ENCODE data around the gene VPS13C.

The VPS13C gene

GRCh38 chr15:62060113-62060895 is at the start of gene VPS13C:
Gene VPS13C, minus strand, starts transcription at chr15:62060447. Its CDS starts 73 bp downstream, at chr15:62060374.
- peak; percentile 90 to 97 for DNase-seq

DNA sequence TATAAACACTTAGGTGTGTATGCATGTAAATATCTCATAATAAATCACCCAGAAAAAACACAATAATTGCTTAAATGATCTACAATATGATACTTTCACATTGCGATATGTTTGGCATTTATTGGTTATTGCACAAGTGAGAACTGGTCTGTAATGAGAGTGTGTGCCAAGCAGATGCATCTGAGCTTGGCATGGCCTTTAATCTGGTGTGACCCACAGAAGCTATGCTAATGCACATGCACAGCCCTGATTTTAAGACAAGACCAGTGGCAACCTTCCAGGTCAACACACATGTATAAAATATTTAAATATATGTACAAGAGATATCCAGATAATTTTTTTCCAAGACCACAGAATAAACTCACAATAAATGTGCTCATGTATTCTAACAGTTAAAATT is 49.2 kb upstream of the VPS13C start:
- DNase-seq, result no peak

GRCh38 chr15:62108411-62108810 is 48.2 kb upstream of the VPS13C start:
- no peak for DNase-seq

DNA sequence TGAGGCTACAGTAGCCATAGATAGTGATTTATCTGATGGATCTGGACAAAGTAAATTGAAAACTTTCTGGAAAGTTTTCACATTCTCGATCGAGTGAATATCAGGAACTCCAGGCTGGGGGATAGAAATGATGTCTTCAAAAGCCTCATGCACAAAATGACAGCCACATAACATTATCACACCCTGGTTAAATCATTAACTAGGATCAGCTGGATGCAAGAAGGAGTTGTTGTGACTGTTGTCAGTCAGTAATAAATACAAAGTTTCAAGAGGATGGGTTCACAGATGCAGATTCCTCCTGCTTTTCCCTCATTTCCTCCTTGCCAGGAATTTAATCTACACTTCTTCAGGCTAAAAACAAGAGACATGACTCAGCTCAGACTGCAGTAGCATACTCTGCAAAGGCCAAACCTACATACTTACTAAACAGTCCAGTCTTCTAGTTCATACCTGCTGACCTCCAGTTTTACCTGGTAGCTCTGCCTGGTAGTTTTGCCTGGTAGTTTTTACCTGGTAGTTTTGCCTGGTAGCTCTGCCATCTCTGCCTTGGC is 47.4 kb upstream of the VPS13C start:
- DNase-seq, result no peak

DNA sequence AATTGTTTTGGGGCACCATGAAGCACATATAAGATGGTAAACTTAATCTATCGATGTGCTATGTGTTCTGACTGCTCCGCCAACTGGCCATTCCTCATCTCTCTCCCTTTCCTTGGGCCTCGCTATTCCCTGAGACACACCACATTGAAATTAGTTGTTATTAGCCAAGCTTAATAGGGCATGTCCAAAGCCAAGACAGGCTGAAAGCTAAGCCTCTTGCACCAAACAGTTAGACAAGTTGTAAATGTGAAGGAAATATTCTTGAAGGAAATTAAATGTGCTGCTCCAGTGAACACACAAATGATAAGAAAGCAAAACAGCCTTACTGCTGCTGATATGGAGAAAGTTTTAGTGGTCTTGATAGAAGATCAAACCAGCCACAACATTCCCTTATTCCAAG is 45.8 kb upstream of the VPS13C start:
- no peak for DNase-seq

DNA sequence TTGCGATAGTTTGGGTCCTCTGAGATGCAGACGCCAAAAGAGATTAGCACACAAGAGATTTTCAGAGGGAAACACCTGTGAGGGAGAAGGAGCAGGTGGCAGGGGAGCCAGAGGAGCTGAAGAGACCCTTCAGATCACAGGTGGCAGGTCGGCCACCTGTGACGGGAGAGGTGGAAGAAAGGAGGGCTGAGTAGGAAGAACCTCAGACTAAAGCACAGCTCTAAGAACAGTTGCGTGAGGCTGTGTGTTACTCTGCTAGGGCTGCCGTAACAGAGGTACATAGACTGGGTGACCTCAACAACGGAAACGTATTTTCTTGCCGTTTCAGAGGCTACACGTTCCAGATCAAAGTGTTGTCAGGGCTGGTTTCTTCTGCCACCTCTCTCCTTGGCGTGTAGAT is 45.0 kb upstream of the VPS13C start:
- DNase-seq, result no peak

GRCh38 chr15:62104846-62105245 is 44.6 kb upstream of the VPS13C start:
- DNase-seq, result no peak

DNA sequence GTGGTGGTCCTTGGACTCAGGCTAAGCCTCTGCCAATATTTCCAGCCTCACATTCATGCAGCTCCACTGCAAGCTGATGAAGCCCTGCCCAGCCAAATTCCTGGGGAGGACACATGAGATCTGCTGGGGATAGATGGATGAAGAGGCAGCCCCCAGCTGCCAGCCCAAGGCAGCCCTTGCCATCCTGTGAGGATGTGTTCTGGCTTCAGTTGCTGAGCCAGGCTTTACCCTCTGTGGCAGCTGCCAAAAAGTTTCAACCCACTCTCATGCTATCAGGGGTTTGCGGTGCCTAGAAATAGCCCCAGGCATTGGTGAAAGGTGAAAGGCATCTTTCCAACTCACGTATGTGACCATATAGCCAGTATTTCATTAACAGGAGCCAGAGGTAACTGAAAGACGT is 44.2 kb upstream of the VPS13C start:
- no peak for DNase-seq

GRCh38 chr15:62103431-62103830 is 43.2 kb upstream of the VPS13C start:
- no peak for DNase-seq

DNA sequence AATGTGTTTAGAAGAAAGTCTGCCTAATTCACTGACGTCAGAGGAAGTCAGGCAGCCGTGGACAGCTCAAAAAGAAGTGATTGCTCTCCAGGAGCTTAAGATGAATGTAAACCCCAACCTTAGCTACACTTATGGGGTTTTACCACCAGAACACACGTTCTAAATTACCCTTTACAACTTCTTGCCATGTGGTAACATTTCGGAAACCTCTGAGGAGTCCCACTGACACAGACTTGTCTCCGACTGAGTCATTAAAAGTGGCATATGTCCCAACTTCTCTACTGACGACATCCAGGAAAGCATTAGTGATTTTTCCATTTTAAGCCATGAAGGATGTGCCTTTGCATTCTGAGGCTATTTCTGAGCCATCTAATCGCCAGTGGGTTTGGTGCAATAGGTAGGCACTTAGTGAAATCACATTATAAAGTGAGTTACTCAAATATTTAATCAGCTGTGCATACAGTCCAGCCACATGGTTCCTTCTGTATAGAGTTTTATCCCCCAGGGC is 38.9 kb upstream of the VPS13C start:
- DNase-seq, result no peak

- DNase-seq, result no peak
Measured at GRCh38 chr15:62094388-62094787, 34.1 kb upstream of the VPS13C start.

GRCh38 chr15:62093809-62094208 is 33.6 kb upstream of the VPS13C start:
- DNase-seq, result no peak

DNA sequence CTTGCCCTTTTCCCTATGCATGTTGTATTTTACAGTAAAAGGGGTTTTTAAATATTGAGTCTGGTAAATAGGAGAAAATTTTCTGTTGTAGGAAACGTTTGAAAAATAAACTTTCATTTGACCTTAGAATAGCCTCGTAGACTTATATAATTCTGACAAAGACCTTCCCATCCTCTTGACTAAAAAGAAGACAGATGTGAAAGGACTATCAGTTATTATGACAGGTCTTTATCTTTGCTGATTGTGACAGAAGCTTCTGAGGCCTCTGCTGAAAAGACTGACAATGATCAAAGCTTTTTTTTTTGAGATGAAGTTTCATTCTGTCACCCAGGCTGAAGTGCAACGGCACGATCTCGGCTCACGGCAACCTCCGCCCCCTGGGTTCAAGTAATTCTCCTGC is 30.7 kb upstream of the VPS13C start:
- DNase-seq, result no peak

GRCh38 chr15:62089616-62090015 is 29.4 kb upstream of the VPS13C start:
- no peak for DNase-seq

DNA sequence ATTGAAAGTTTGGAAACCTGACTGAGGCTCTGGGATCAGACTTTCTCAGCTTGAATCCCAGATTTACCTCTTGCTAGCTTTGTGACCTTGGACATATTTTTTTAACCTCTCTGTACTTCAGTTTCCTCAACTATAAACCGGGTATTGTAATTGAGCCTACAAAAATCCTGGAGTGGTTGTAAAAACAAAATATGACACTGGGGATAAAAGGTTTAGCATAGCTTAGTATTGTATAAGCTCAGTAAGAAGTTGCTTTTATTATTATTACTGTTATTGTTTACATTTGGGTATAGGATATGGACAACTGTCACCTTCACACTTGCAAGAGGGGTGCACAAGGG is 28.1 kb upstream of the VPS13C start:
- DNase-seq, result no peak

DNA sequence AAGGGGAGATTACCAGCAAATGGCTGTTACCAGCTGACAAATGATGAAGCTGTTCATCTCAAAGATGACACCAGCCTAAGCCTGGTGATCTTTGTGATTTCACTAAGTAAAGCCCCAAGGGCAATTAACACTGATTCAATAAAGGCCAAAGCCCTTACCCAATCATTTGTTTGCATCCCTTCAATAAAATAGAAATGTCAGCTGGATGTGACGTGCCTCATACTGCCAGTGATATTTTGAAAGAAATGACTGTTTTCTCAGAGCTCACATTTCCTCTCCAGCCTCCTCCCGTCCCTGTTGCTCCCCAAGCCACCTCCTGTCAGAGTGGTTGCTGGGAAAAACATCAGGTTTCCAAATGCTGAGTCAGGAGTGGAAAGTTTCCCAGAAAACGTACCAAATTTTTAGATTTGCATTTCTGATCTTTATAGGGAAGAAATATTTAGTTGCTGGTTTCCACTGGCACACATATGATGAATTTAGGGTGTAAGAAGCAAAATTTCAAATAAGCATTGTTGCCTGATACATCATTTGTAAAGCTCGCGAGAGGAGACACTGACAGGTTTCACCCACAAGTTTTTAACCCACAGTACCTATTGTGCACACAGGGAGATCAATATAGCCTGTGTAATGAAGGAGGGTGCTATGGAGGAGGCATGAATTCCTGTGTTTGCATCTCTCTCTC is 27.6 kb upstream of the VPS13C start:
- peak in 1 of 2 experiments; percentile 15 for DNase-seq

GRCh38 chr15:62085740-62086139 is 25.5 kb upstream of the VPS13C start:
- no peak for DNase-seq

GRCh38 chr15:62083194-62084154 is 23.2 kb upstream of the VPS13C start:
- DNase-seq, result no peak

DNA sequence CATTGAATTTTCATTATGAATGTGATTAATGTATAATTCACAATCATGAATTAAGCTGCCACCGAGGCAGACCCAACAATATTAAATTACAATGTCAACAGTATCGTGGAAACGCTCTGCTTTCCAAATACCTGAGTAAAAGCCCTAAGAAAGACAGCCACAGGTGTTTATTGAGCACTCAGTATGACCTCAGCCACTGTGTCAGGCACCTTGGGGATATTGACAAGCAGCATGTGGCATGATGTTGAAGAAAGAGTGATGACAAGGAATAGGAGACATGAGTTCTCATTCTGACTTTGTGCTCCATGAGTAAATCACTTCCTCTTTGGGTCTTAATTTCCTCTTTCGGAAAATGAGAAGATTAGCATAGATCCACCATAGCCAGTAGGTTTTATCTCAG is 19.3 kb upstream of the VPS13C start:
- DNase-seq, result no peak

GRCh38 chr15:62075595-62076277 is 15.5 kb upstream of the VPS13C start:
- DNase-seq, result peak; percentile 33 to 50

DNA sequence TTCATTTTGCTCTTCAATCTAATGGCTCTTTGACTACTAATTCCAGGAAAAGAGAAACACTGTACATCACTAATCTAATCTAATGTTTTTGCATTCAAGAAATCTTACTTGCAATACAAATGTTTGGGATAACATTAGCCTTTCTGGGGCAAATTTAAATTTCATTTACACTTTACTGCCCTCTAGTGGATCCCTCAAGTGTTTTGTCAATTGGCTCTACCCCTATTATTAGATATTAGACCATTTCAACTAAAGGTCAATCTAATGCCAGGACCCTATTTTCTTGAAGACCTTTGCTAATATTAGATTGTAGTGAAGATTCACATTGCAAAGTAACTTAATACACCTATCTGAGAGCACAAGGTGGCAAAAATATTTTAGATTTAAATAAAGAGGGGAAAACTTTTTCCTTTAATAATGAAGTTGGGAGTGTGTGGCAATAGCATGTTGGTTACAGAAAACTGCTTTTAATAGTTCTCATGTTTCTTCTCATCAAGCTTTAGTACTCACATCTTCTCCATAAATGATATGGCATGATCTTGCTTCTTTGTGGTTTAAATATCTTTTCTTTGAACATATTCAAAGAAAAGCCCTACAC is 11.6 kb upstream of the VPS13C start:
- peak; percentile 8 to 54 for DNase-seq

GRCh38 chr15:62069551-62069950 is 9.3 kb upstream of the VPS13C start:
- no peak for DNase-seq
